CD14-positive monocyte (primary cell): ENCODE results near the gene BTBD9. TPM values are rescaled to one million over a fixed set of nuclear protein-coding genes. Genes with fewer than 3 reads are reported as not detected.

Experiments used
- DNase-seq, 3 donors: peaks; one replicate each; pipeline ENCODE4 v3.0.0-alpha.2; 2011 to 2022
- H2AFZ ChIP-seq: 2 replicates; pipeline ENCODE4 v1.6.0; 2012; ENCODE audit warnings: mild to moderate bottlenecking, low read depth, low read length, inconsistent platforms; ENCODE audit not compliant: insufficient read depth, poor library complexity, severe bottlenecking
- H3K27ac ChIP-seq, 2 donors: 1 replicate in 1 of 2; 2 replicates in 1 of 2; pipeline ENCODE4 v1.5.1; 2012 to 2013; ENCODE audit warnings: low read length in 2 of 2, control low read depth in 1 of 2, inconsistent platforms in 1 of 2, low read depth in 1 of 2, mild to moderate bottlenecking in 1 of 2
- H3K27me3 ChIP-seq, 2 donors: one replicate each; pipeline versions ENCODE4 v1.6.0 to v1.6.1; 2011 to 2013; ENCODE audit warnings: low read length in 2 of 2; ENCODE audit not compliant: control insufficient read depth in 2 of 2, insufficient read depth in 2 of 2
- H3K36me3 ChIP-seq, 2 donors: replicated peaks in 1 of 2; 1 replicate in 1 of 2; 2 replicates in 1 of 2; pipeline versions ENCODE4 v1.5.1 to v1.6.1; 2012 to 2013; ENCODE audit warnings: low read length in 2 of 2, control low read depth in 1 of 2, inconsistent platforms in 1 of 2, mild to moderate bottlenecking in 1 of 2; ENCODE audit not compliant: insufficient read depth in 2 of 2, control insufficient read depth in 1 of 2
- H3K4me1 ChIP-seq, 2 donors: 1 replicate in 1 of 2; 2 replicates in 1 of 2; pipeline versions ENCODE4 v1.5.1 to v1.6.1; 2012 to 2013; ENCODE audit warnings: low read length in 2 of 2, control low read depth in 1 of 2, inconsistent platforms in 1 of 2, mild to moderate bottlenecking in 1 of 2, moderate library complexity in 1 of 2; ENCODE audit not compliant: insufficient read depth in 2 of 2, control insufficient read depth in 1 of 2
- H3K4me2 ChIP-seq: replicated peaks from 2 replicates; pipeline ENCODE3; 2012; ENCODE audit warnings: low read length, moderate library complexity, mild to moderate bottlenecking; ENCODE audit not compliant: poor library complexity, severe bottlenecking; ENCODE audit errors: extremely low read depth
- H3K4me3 ChIP-seq, 3 experiments: fragments of 200-600 bp in 1 of 3; sonication (generic) in 1 of 3; replicated peaks in 1 of 3; 1 replicate in 2 of 3; 2 replicates in 1 of 3; pipeline ENCODE4 v1.5.1; 2011 to 2013; ENCODE audit warnings: low read length in 3 of 3, mild to moderate bottlenecking in 3 of 3, control low read depth in 2 of 3, low read depth in 2 of 3, inconsistent platforms in 1 of 3, moderate library complexity in 1 of 3
- H3K79me2 ChIP-seq: 2 replicates; pipeline ENCODE4 v1.6.0; 2012; ENCODE audit warnings: mild to moderate bottlenecking, control low read depth, inconsistent platforms, low read length, moderate library complexity; ENCODE audit not compliant: insufficient read depth
- H3K9ac ChIP-seq: 2 replicates; pipeline ENCODE4 v1.6.0; 2017; ENCODE audit warnings: low read length, mild to moderate bottlenecking; ENCODE audit not compliant: insufficient read depth, poor library complexity, severe bottlenecking
- H3K9me3 ChIP-seq, 2 donors: replicated peaks in 1 of 2; 1 replicate in 1 of 2; 2 replicates in 1 of 2; pipeline versions ENCODE4 v1.5.1 to v1.6.1; 2012 to 2013; ENCODE audit warnings: low read length in 2 of 2, control low read depth in 1 of 2; ENCODE audit not compliant: control insufficient read depth in 1 of 2, insufficient read depth in 1 of 2
- H4K20me1 ChIP-seq: 2 replicates; pipeline ENCODE4 v1.6.0; 2012; ENCODE audit warnings: mild to moderate bottlenecking, low read length, control low read depth, moderate library complexity; ENCODE audit not compliant: insufficient read depth
- H3K27ac Mint-ChIP-seq, 7 donors: one replicate each; pipeline ENCODE4 v1.8.0; 2020; ENCODE audit warnings: mild to moderate bottlenecking in 7 of 7, mixed read lengths in 7 of 7, moderate library complexity in 6 of 7, inconsistent platforms in 2 of 7
- H3K27me3 Mint-ChIP-seq, 3 donors: one replicate each; pipeline ENCODE4 v1.8.0; 2021 to 2022; ENCODE audit warnings: low read depth in 3 of 3, mild to moderate bottlenecking in 3 of 3, mixed read lengths in 3 of 3, moderate library complexity in 3 of 3, inconsistent platforms in 1 of 3
- H3K36me3 Mint-ChIP-seq, 2 donors: one replicate each; pipeline ENCODE4 v1.8.0; 2020; ENCODE audit warnings: mixed read lengths in 2 of 2, inconsistent platforms in 1 of 2, mild to moderate bottlenecking in 1 of 2
- H3K4me1 Mint-ChIP-seq: one replicate; pipeline ENCODE4 v1.8.0; 2020; ENCODE audit warnings: mild to moderate bottlenecking, mixed read lengths
- H3K4me3 Mint-ChIP-seq, 2 donors: one replicate each; pipeline ENCODE4 v1.8.0; 2020; ENCODE audit warnings: mild to moderate bottlenecking in 2 of 2, mixed read lengths in 2 of 2, moderate library complexity in 1 of 2
- H3K9me3 Mint-ChIP-seq, 7 donors: one replicate each; pipeline ENCODE4 v1.8.0; 2020 to 2022; ENCODE audit warnings: mixed read lengths in 7 of 7, mild to moderate bottlenecking in 6 of 7, moderate library complexity in 6 of 7, inconsistent platforms in 2 of 7
- CTCF ChIP-seq: fragments of 200-600 bp; IDR thresholded peaks from one replicate; pipeline ENCODE4 v1.8.0; 2022; ENCODE audit warnings: antibody characterized with exemption, mild to moderate bottlenecking
- WGBS: methylation state at CpG from one replicate; pipeline ENCODE4 v1.1.5; 2013; ENCODE audit warnings: missing lambda C conversion rate; ENCODE audit not compliant: insufficient coverage; 5-methylcytosine and 5-hydroxymethylcytosine counted together
- intact Hi-C, 2 donors: fragments of 100-400 bp; cut with micrococcal nuclease; formaldehyde crosslinking; loops; one replicate each; pipeline versions ENCODE4 v1.15.0 to v1.15.1; 2023
- polyA plus RNA-seq, 3 donors: library from polyadenylated mRNA; depleted of rRNA in 1 of 3; unstranded in 2 of 3; stranded (reverse) in 1 of 3; fragments of 300-500 nt in 2 of 3; fragments of >200 nt in 1 of 3; fragmentation: Illumina TruSeq in 2 of 3; gene quantifications; 1 replicate in 2 of 3; 2 replicates in 1 of 3; pipeline ENCODE4 v1.2.3, GENCODE V29; 2012 to 2021

The BTBD9 gene
- polyA plus RNA-seq, 3 donors: 5.2 to 7.5 (median 6.2) TPM

GRCh38 chr6:38244869-38245268 lies 394.9 kb downstream of the BTBD9 start:
- intact Hi-C loops: no loop called here
- Histone ChIP-seq H3K27ac (no peak overlapping the region), H3K9me3 (no peaks in the 10 kb centered on the region), H3K36me3 (no peaks in the 10 kb centered on the region), H3K4me3 (no peak overlapping the region), H3K27me3 (no peaks in the 10 kb centered on the region), H3K9ac (no peak overlapping the region), H3K4me2 (no peak overlapping the region), H3K79me2 (no peaks in the 10 kb centered on the region), H2AFZ (no peak overlapping the region), H4K20me1 (no peaks in the 10 kb centered on the region), H3K4me1 (no peaks in the 10 kb centered on the region)
- peaks cover 0 to 4% (median 0%) of the 10 kb centered on the region in 3 donors for H3K27me3 Mint-ChIP-seq
- no peak overlapping the region for H3K4me3 Mint-ChIP-seq
- no CpG with 5 or more reads among the region's 3 CpGs for WGBS
- no peak overlapping the region for H3K27ac Mint-ChIP-seq
- no peak for TF ChIP-seq CTCF
- DNase-seq: no peak
- H3K36me3 Mint-ChIP-seq: peaks cover 0 to 6% of the 10 kb centered on the region in 2 donors
- no peaks in the 10 kb centered on the region for H3K4me1 Mint-ChIP-seq
- no peaks in the 10 kb centered on the region for H3K9me3 Mint-ChIP-seq

GRCh38 chr6:38241200-38241871 lies 398.4 kb downstream of the BTBD9 start:
- WGBS: 93% methylated on average over 2 of the region's 7 CpGs
- Mint-ChIP-seq H3K27me3 (peaks cover 0 to 5% (median 0%) of the 10 kb centered on the region in 3 donors), H3K4me3 (no peak overlapping the region), H3K9me3 (no peaks in the 10 kb centered on the region), H3K4me1 (no peaks in the 10 kb centered on the region), H3K27ac (peak overlapping the region in 1 of 7 donors; percentile 1), H3K36me3 (peaks cover 0 to 5% of the 10 kb centered on the region in 2 donors)
- Histone ChIP-seq H3K4me3 (no peak overlapping the region), H3K27me3 (no peaks in the 10 kb centered on the region), H3K4me1 (no peaks in the 10 kb centered on the region), H4K20me1 (no peaks in the 10 kb centered on the region), H3K9me3 (no peaks in the 10 kb centered on the region), H3K36me3 (no peaks in the 10 kb centered on the region), H3K9ac (no peak overlapping the region), H3K79me2 (no peaks in the 10 kb centered on the region), H3K27ac (no peak overlapping the region), H2AFZ (no peak overlapping the region), H3K4me2 (no peak overlapping the region)
- DNase-seq: no peak
- TF ChIP-seq CTCF: no peak
- intact Hi-C loops: no loop called here
